Nephron progenitor cell (in vitro differentiated cells): Measurements from ENCODE around the gene AP1AR.

Experiments
- DNase-seq: peaks from one replicate; pipeline ENCODE4 v3.0.0; 2021
- H3K27ac Mint-ChIP-seq: 2 replicates; pipeline ENCODE4 v1.8.0; 2021; ENCODE audit warnings: mild to moderate bottlenecking, moderate library complexity, mixed read lengths
- H3K27me3 Mint-ChIP-seq: 2 replicates; pipeline ENCODE4 v1.8.0; 2021; ENCODE audit warnings: mild to moderate bottlenecking, low read depth, mixed read lengths; ENCODE audit not compliant: poor library complexity
- H3K36me3 Mint-ChIP-seq: 2 replicates; pipeline ENCODE4 v1.8.0; 2021; ENCODE audit warnings: low read depth, mixed read lengths
- H3K4me1 Mint-ChIP-seq: 2 replicates; pipeline ENCODE4 v1.8.0; 2021; ENCODE audit warnings: mixed read lengths
- H3K4me3 Mint-ChIP-seq: 2 replicates; pipeline ENCODE4 v1.8.0; 2021; ENCODE audit warnings: mild to moderate bottlenecking, moderate library complexity, mixed read lengths
- H3K9me3 Mint-ChIP-seq: 2 replicates; pipeline ENCODE4 v1.8.0; 2021; ENCODE audit warnings: mild to moderate bottlenecking, moderate library complexity, mixed read lengths
- CTCF ChIP-seq: fragments of 200-600 bp; sonication (generic); IDR thresholded peaks from 2 replicates; pipeline ENCODE4 v1.5.0; 2021; ENCODE audit warnings: antibody characterized with exemption

The AP1AR gene

DNA sequence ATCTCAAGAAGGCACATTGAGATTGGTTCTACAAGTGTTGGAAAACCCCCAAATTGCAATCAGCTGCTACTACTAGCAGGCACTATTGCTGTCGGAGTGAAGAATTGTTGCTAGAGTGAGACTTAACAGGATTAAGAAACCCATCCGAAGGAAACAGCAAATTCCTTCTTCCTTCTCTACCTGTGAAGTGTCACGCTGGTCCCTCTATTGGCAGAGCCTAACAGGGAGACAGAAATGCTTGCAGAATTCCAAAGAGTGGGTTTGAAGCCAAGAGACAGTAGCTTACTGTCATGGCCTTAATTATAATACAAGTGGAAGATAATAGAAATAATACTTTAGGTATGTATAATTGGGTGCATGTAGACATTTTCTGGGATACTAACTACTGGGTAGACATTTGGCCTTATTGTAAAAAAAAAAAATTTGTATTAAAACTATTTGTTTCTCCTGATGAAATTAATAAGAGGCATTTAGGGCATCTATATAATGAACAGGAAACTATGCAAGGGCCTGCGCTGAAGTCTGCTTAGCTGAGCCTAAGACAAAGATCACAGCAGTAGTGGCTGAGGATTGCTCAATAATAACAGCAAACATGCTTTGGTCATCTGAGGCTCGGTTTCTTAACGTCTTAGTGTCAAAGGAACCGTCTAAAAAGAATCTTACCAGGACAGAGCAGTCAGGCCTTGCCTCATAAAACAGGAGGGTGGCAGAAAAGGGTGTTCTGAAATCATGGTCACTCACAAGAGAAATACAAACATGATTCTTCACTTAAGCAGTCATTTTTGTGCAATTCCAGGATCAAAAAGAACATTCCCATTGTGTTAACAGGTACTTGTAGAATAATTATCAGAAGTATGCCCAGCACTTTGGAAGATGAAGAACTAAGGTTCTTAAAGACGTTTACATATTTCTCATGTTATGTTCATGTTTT, 45.6 kb upstream of the AP1AR start:
- Mint-ChIP-seq H3K27ac (peak overlapping the region; percentile 36), H3K4me1 (no peaks in the 10 kb centered on the region), H3K27me3 (peaks cover 4% of the 10 kb centered on the region), H3K36me3 (no peaks in the 10 kb centered on the region), H3K9me3 (no peaks in the 10 kb centered on the region), H3K4me3 (no peak overlapping the region)
- no peak for DNase-seq
- no peak for TF ChIP-seq CTCF

- Mint-ChIP-seq H3K27ac (no peak overlapping the region), H3K9me3 (no peaks in the 10 kb centered on the region), H3K27me3 (peaks cover 4% of the 10 kb centered on the region), H3K4me1 (no peaks in the 10 kb centered on the region), H3K4me3 (no peak overlapping the region), H3K36me3 (no peaks in the 10 kb centered on the region)
- TF ChIP-seq CTCF: no peak
- no peak for DNase-seq
Observed at GRCh38 chr4:112189754-112190153, 41.8 kb upstream of the AP1AR start.

GRCh38 chr4:112190684-112191083, 40.9 kb upstream of the AP1AR start:
- TF ChIP-seq CTCF: no peak
- H3K27me3 Mint-ChIP-seq: peaks cover 4% of the 10 kb centered on the region
- peak overlapping the region; percentile 36 for H3K27ac Mint-ChIP-seq
- H3K9me3 Mint-ChIP-seq: peaks cover 3% of the 10 kb centered on the region
- H3K4me3 Mint-ChIP-seq: no peak overlapping the region
- DNase-seq: no peak
- H3K4me1 Mint-ChIP-seq: no peaks in the 10 kb centered on the region
- no peaks in the 10 kb centered on the region for H3K36me3 Mint-ChIP-seq

DNA sequence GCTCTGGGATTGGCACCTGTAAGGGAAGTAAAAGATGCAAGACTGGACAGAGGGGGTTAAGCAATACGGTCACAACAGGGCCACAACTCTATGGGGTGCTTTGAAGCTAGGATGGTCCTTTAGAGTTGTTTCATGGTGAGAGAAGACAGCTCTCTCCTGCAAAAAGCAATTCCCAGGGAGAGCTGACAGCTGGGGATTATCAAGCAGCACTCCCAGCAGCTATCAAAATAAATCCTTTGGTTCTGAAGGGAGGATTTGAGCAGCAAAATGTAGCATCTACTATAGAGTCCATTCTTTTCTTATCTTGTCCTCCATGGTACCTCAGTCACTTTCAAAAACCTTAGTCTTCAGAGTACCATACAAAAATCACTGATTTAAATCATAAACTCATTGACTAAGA, 35.1 kb upstream of the AP1AR start:
- no peaks in the 10 kb centered on the region for H3K36me3 Mint-ChIP-seq
- DNase-seq: no peak
- no peaks in the 10 kb centered on the region for H3K27me3 Mint-ChIP-seq
- H3K4me1 Mint-ChIP-seq: no peaks in the 10 kb centered on the region
- peaks cover 3% of the 10 kb centered on the region for H3K9me3 Mint-ChIP-seq
- H3K27ac Mint-ChIP-seq: no peak overlapping the region
- no peak overlapping the region for H3K4me3 Mint-ChIP-seq
- TF ChIP-seq CTCF: no peak

- no peaks in the 10 kb centered on the region for H3K27me3 Mint-ChIP-seq
- no peak for DNase-seq
- H3K4me1 Mint-ChIP-seq: no peaks in the 10 kb centered on the region
- no peak overlapping the region for H3K4me3 Mint-ChIP-seq
- H3K9me3 Mint-ChIP-seq: peaks cover 3% of the 10 kb centered on the region
- no peaks in the 10 kb centered on the region for H3K36me3 Mint-ChIP-seq
- H3K27ac Mint-ChIP-seq: no peak overlapping the region
- TF ChIP-seq CTCF: no peak
Observed at GRCh38 chr4:112199041-112199440, 32.5 kb upstream of the AP1AR start.

GRCh38 chr4:112201915-112202505, 29.6 kb upstream of the AP1AR start:
- Mint-ChIP-seq H3K27me3 (no peaks in the 10 kb centered on the region), H3K4me1 (no peaks in the 10 kb centered on the region)
- no peak for TF ChIP-seq CTCF

More at GRCh38 chr4:112201915-112202505, 29.6 kb upstream of the AP1AR start:
- DNase-seq: no peak
- no peak overlapping the region for H3K27ac Mint-ChIP-seq
- no peaks in the 10 kb centered on the region for H3K9me3 Mint-ChIP-seq
- H3K36me3 Mint-ChIP-seq: no peaks in the 10 kb centered on the region
- no peak overlapping the region for H3K4me3 Mint-ChIP-seq
